ENCODE results near the gene VASH1.

Gene VASH1

DNA sequence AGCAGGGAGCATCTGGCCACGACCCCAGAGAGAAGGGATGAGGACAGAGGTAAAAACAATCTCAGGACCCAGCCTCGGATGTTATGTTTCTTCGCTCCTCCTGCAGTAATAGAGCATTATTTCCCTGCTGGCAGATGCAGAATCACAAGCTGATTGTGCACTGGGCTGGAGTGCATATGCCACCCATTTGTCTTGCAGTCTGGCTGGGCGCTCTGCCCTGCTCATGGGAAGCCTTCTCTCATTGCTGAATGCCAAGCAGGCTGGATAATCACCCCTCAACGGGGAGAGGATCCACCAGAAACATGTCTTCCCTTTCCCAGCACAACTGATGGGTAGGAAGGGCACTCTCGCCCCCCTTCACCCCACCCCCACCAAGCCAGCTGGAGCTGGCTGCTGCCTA, 8.5 kb upstream of the VASH1 start:
- Histone ChIP-seq H3K79me1 (ENCODE audit: low read length) (no peaks in the 10 kb centered on the region), H2AK5ac (ENCODE audit: low read length) (no peak overlapping the region), H2BK120ac (ENCODE audit: low read depth, low read length) (no peak overlapping the region), H3K18ac (ENCODE audit: low read length) (no peak overlapping the region), H3K9ac (ENCODE audit: low read length) (no peak overlapping the region), H4K8ac (ENCODE audit: low read depth, low read length) (no peak overlapping the region), H3K27me3 (ENCODE audit: insufficient read depth, low read length, poor library complexity) (no peaks in the 10 kb centered on the region), H3K4me1 (ENCODE audit: control insufficient read depth, low read depth, low read length) (no peaks in the 10 kb centered on the region), H3K56ac (ENCODE audit: low read length) (no peak overlapping the region), H3K23ac (ENCODE audit: low read length) (no peak overlapping the region), H3K27ac (ENCODE audit: low read depth, low read length) (no peak overlapping the region), H2BK5ac (ENCODE audit: low read length) (no peak overlapping the region), H3K36me3 (ENCODE audit: control insufficient read depth, insufficient read depth, low read length) (no peaks in the 10 kb centered on the region), H3K4me2 (ENCODE audit: low read length) (no peak overlapping the region), H3K4ac (ENCODE audit: low read depth, low read length) (no peak overlapping the region), H2BK15ac (replicated peaks; ENCODE audit: low read depth) (no peak overlapping the region), H3K4me3 (ENCODE audit: low read length) (no peak overlapping the region), H3K79me2 (ENCODE audit: control insufficient read depth, insufficient read depth, low read length) (no peaks in the 10 kb centered on the region), H4K5ac (ENCODE audit: low read length) (no peak overlapping the region)
- no peak for DNase-seq
- no CpG with 5 or more reads among the region's 6 CpGs for WGBS (ENCODE audit: extremely low coverage, insufficient coverage, low lambda C conversion rate)

- Histone ChIP-seq H3K4me3 (ENCODE audit: low read length) (no peak overlapping the region), H2BK5ac (ENCODE audit: low read length) (no peak overlapping the region), H3K27me3 (ENCODE audit: insufficient read depth, low read length, poor library complexity) (no peaks in the 10 kb centered on the region), H2AK5ac (ENCODE audit: low read length) (no peak overlapping the region), H3K23ac (ENCODE audit: low read length) (no peak overlapping the region), H3K4ac (ENCODE audit: low read depth, low read length) (no peak overlapping the region), H3K79me1 (ENCODE audit: low read length) (no peaks in the 10 kb centered on the region), H4K5ac (ENCODE audit: low read length) (no peak overlapping the region), H3K27ac (ENCODE audit: low read depth, low read length) (no peak overlapping the region), H2BK15ac (replicated peaks; ENCODE audit: low read depth) (no peak overlapping the region), H4K8ac (ENCODE audit: low read depth, low read length) (no peak overlapping the region), H3K9ac (ENCODE audit: low read length) (no peak overlapping the region), H3K36me3 (ENCODE audit: control insufficient read depth, insufficient read depth, low read length) (no peaks in the 10 kb centered on the region), H3K4me1 (ENCODE audit: control insufficient read depth, low read depth, low read length) (no peaks in the 10 kb centered on the region), H3K18ac (ENCODE audit: low read length) (no peak overlapping the region), H3K79me2 (ENCODE audit: control insufficient read depth, insufficient read depth, low read length) (no peaks in the 10 kb centered on the region), H3K56ac (ENCODE audit: low read length) (no peak overlapping the region), H3K4me2 (ENCODE audit: low read length) (no peak overlapping the region), H2BK120ac (ENCODE audit: low read depth, low read length) (no peak overlapping the region)
- DNase-seq: no peak
- no CpG with 5 or more reads among the region's 7 CpGs for WGBS (ENCODE audit: extremely low coverage, insufficient coverage, low lambda C conversion rate)
These were observed 7.6 kb upstream of the VASH1 start for GRCh38 chr14:76753541-76754198.

DNA sequence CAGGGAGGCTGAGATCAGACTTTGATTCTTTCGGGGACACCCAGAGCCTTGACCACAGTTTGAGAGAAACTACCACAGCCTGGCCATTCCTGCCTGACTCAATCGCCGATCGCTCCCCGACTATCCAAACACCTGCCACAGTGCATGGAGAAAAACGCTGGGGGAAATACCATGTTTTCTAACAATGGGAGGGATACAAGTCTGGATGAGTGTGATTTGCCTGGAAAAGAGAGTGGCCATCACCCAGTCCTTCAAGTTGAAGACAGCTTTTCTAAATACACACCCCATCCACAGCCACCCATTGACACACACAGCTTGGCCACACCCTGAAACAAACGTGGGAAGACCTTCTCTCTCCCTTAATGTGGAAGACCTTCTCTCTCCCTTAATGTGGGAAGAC, 6.7 kb upstream of the VASH1 start:
- Histone ChIP-seq H3K9ac (ENCODE audit: low read length) (no peak overlapping the region), H4K8ac (ENCODE audit: low read depth, low read length) (no peak overlapping the region), H3K4me2 (ENCODE audit: low read length) (no peak overlapping the region), H3K23ac (ENCODE audit: low read length) (no peak overlapping the region), H2AK5ac (ENCODE audit: low read length) (no peak overlapping the region), H4K5ac (ENCODE audit: low read length) (no peak overlapping the region), H3K56ac (ENCODE audit: low read length) (no peak overlapping the region), H3K27me3 (ENCODE audit: insufficient read depth, low read length, poor library complexity) (no peaks in the 10 kb centered on the region), H2BK120ac (ENCODE audit: low read depth, low read length) (no peak overlapping the region), H3K36me3 (ENCODE audit: control insufficient read depth, insufficient read depth, low read length) (no peaks in the 10 kb centered on the region), H3K4me1 (ENCODE audit: control insufficient read depth, low read depth, low read length) (no peaks in the 10 kb centered on the region), H3K4ac (ENCODE audit: low read depth, low read length) (no peak overlapping the region), H3K4me3 (ENCODE audit: low read length) (no peak overlapping the region), H2BK15ac (replicated peaks; ENCODE audit: low read depth) (no peak overlapping the region), H3K27ac (ENCODE audit: low read depth, low read length) (no peak overlapping the region), H3K79me1 (ENCODE audit: low read length) (no peaks in the 10 kb centered on the region), H2BK5ac (ENCODE audit: low read length) (no peak overlapping the region), H3K79me2 (ENCODE audit: control insufficient read depth, insufficient read depth, low read length) (no peaks in the 10 kb centered on the region), H3K18ac (ENCODE audit: low read length) (no peak overlapping the region)
- no CpG with 5 or more reads among the region's 7 CpGs for WGBS (ENCODE audit: extremely low coverage, insufficient coverage, low lambda C conversion rate)
- DNase-seq: no peak

DNA sequence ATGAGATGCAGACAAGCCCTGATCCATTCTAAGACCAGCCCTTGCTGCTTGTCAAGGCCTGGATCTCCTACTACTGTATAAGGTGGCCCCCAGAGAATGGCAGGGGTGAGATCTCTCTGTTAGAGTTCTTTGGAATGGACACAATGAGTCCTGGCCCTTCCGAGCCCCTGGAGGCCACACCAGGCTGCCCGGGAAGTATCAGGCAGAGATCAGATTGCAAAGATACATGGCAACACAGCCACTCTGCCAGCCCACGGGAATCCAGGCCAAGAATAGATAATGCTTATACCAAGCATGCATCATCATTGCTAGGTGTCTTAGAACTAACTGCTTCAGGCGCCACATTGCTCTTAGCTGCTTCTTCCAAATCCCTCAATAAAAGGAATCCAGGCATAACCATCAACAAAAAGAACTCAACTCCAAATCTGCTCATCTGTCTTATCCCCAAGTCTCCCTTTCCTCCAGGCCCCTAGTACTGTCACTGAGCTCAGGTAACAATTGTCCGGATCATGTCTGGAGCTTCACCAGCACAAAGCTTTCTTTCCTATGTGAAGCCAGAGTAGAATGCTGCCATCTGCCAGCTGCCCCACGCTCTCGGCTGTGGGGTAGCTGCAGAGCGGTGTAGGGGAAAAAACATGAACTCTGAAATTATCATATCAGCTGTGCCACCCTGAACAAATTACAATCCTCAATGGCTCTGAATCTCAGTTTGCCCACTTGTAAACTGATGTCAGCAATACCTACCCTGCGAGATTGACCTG, 5.5 kb upstream of the VASH1 start:
- WGBS (ENCODE audit: extremely low coverage, insufficient coverage, low lambda C conversion rate): no CpG with 5 or more reads among the region's 9 CpGs
- no peaks in the 10 kb centered on the region for H3K79me1 ChIP-seq (ENCODE audit: low read length)
- no peak overlapping the region for H2BK120ac ChIP-seq (ENCODE audit: low read depth, low read length)
- H4K5ac ChIP-seq (ENCODE audit: low read length): no peak overlapping the region
- H3K36me3 ChIP-seq (ENCODE audit: control insufficient read depth, insufficient read depth, low read length): no peaks in the 10 kb centered on the region
- no peak overlapping the region for H2BK15ac ChIP-seq (replicated peaks; ENCODE audit: low read depth)
- peaks cover under 1% of the 10 kb centered on the region for H3K4me1 ChIP-seq (ENCODE audit: control insufficient read depth, low read depth, low read length)
- H2BK5ac ChIP-seq (ENCODE audit: low read length): no peak overlapping the region
- no peak overlapping the region for H3K18ac ChIP-seq (ENCODE audit: low read length)
- H3K4me2 ChIP-seq (ENCODE audit: low read length): no peak overlapping the region
- no peak overlapping the region for H4K8ac ChIP-seq (ENCODE audit: low read depth, low read length)
- no peak overlapping the region for H3K27ac ChIP-seq (ENCODE audit: low read depth, low read length)
- H3K79me2 ChIP-seq (ENCODE audit: control insufficient read depth, insufficient read depth, low read length): no peaks in the 10 kb centered on the region
- no peak for DNase-seq
- no peak overlapping the region for H3K23ac ChIP-seq (ENCODE audit: low read length)
- H3K4ac ChIP-seq (ENCODE audit: low read depth, low read length): no peak overlapping the region
- H3K27me3 ChIP-seq (ENCODE audit: insufficient read depth, low read length, poor library complexity): peaks cover 7% of the 10 kb centered on the region
- no peak overlapping the region for H3K4me3 ChIP-seq (ENCODE audit: low read length)
- H3K9ac ChIP-seq (ENCODE audit: low read length): no peak overlapping the region
- H2AK5ac ChIP-seq (ENCODE audit: low read length): no peak overlapping the region
- no peak overlapping the region for H3K56ac ChIP-seq (ENCODE audit: low read length)

DNA sequence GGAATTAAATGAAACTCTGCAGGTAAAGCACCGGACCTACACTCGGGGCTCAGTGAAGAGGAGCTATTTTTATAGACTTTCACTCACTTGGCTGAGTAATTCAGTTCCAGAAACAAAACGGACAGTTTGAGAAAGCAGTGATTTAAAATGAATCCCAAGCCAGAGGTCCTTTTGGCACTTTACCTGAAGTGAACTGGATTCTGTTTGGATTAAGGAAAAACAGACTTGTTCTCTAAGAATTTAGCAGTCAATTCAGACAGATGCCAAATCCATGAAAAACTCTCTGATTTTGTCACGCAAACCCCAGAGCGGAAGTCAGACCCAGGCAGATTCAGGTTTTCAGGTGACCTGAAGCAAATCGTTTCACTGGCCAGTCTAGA, 4.9 kb upstream of the VASH1 start:
- Histone ChIP-seq H2BK120ac (ENCODE audit: low read depth, low read length) (no peak overlapping the region), H3K4me1 (ENCODE audit: control insufficient read depth, low read depth, low read length) (peaks cover 2% of the 10 kb centered on the region), H3K4me3 (ENCODE audit: low read length) (no peak overlapping the region), H3K4ac (ENCODE audit: low read depth, low read length) (no peak overlapping the region), H3K18ac (ENCODE audit: low read length) (no peak overlapping the region), H3K23ac (ENCODE audit: low read length) (no peak overlapping the region), H3K36me3 (ENCODE audit: control insufficient read depth, insufficient read depth, low read length) (no peaks in the 10 kb centered on the region), H3K9ac (ENCODE audit: low read length) (no peak overlapping the region), H3K56ac (ENCODE audit: low read length) (no peak overlapping the region), H3K4me2 (ENCODE audit: low read length) (no peak overlapping the region), H4K5ac (ENCODE audit: low read length) (no peak overlapping the region), H2AK5ac (ENCODE audit: low read length) (no peak overlapping the region), H3K27ac (ENCODE audit: low read depth, low read length) (no peak overlapping the region), H4K8ac (ENCODE audit: low read depth, low read length) (no peak overlapping the region), H3K79me2 (ENCODE audit: control insufficient read depth, insufficient read depth, low read length) (no peaks in the 10 kb centered on the region), H2BK5ac (ENCODE audit: low read length) (no peak overlapping the region), H3K27me3 (ENCODE audit: insufficient read depth, low read length, poor library complexity) (peaks cover 7% of the 10 kb centered on the region), H2BK15ac (replicated peaks; ENCODE audit: low read depth) (no peak overlapping the region), H3K79me1 (ENCODE audit: low read length) (no peaks in the 10 kb centered on the region)
- no peak for DNase-seq
- no CpG with 5 or more reads among the region's 6 CpGs for WGBS (ENCODE audit: extremely low coverage, insufficient coverage, low lambda C conversion rate)
